Mesenchymal stem cell (in vitro differentiated cells and primary cell): ENCODE results near the gene OR5T3.

ENCODE experiments used
- DNase-seq: peaks from one replicate; pipeline ENCODE4 v3.0.0-alpha.2; 2013
- H2AFZ ChIP-seq: one replicate; pipeline ENCODE4 v1.6.1; 2013; ENCODE audit warnings: low read depth, mild to moderate bottlenecking, control low read depth, inconsistent platforms, low read length, moderate library complexity
- H2AK5ac ChIP-seq: 2 replicates; pipeline ENCODE4 v1.6.1; 2013; ENCODE audit warnings: low read length, moderate library complexity, mild to moderate bottlenecking, inconsistent platforms; ENCODE audit not compliant: severe bottlenecking
- H2BK120ac ChIP-seq: one replicate; pipeline ENCODE4 v1.6.1; 2013; ENCODE audit warnings: low read depth, mild to moderate bottlenecking, inconsistent platforms, low read length, moderate library complexity
- H2BK12ac ChIP-seq, 2 experiments: one replicate each; pipeline ENCODE4 v1.6.1; 2013; ENCODE audit warnings: inconsistent platforms in 2 of 2, low read length in 2 of 2, mild to moderate bottlenecking in 2 of 2, moderate library complexity in 2 of 2, control low read depth in 1 of 2
- H2BK15ac ChIP-seq: one replicate; pipeline ENCODE4 v1.6.1; 2013; ENCODE audit warnings: mild to moderate bottlenecking, low read depth, inconsistent platforms; ENCODE audit not compliant: poor library complexity, severe bottlenecking
- H2BK5ac ChIP-seq: 2 replicates; pipeline ENCODE4 v1.6.1; 2013; ENCODE audit warnings: low read depth, mild to moderate bottlenecking, low read length, control low read depth, inconsistent platforms; ENCODE audit not compliant: poor library complexity, severe bottlenecking
- H3K14ac ChIP-seq, 2 experiments: one replicate each; pipeline ENCODE4 v1.6.1; 2013; ENCODE audit warnings: inconsistent platforms in 2 of 2, low read length in 2 of 2, control low read depth in 1 of 2, mild to moderate bottlenecking in 1 of 2, moderate library complexity in 1 of 2
- H3K18ac ChIP-seq, 2 experiments: one replicate each; pipeline ENCODE4 v1.6.1; 2013; ENCODE audit warnings: inconsistent platforms in 2 of 2, low read length in 2 of 2, control low read depth in 1 of 2, low read depth in 1 of 2, mild to moderate bottlenecking in 1 of 2
- H3K23ac ChIP-seq, 2 experiments: one replicate each; pipeline ENCODE4 v1.6.1; 2013; ENCODE audit warnings: inconsistent platforms in 2 of 2, low read length in 2 of 2, mild to moderate bottlenecking in 2 of 2, moderate library complexity in 2 of 2, control low read depth in 1 of 2
- H3K27ac ChIP-seq: 2 replicates; pipeline ENCODE4 v1.5.1; 2013; ENCODE audit warnings: mild to moderate bottlenecking, moderate library complexity, low read length, control low read depth, inconsistent platforms; ENCODE audit not compliant: poor library complexity, severe bottlenecking
- H3K27me3 ChIP-seq, 2 experiments: 2 replicates each; pipeline versions ENCODE4 v1.6.1 to v1.7.0; 2013; ENCODE audit warnings: low read length in 2 of 2, mild to moderate bottlenecking in 2 of 2, moderate library complexity in 2 of 2, control low read depth in 1 of 2, inconsistent platforms in 1 of 2; ENCODE audit not compliant: control insufficient read depth in 1 of 2, insufficient read depth in 1 of 2
- H3K36me3 ChIP-seq, 2 experiments: 2 replicates each; pipeline versions ENCODE4 v1.6.1 to v1.7.0; 2013; ENCODE audit warnings: low read length in 2 of 2, control low read depth in 1 of 2, inconsistent platforms in 1 of 2, low read depth in 1 of 2, mild to moderate bottlenecking in 1 of 2; ENCODE audit not compliant: insufficient read depth in 2 of 2, control insufficient read depth in 1 of 2
- H3K4ac ChIP-seq, 2 experiments: one replicate each; pipeline ENCODE4 v1.6.1; 2013; ENCODE audit warnings: inconsistent platforms in 2 of 2, low read length in 2 of 2, mild to moderate bottlenecking in 2 of 2, moderate library complexity in 2 of 2, control low read depth in 1 of 2, low read depth in 1 of 2
- H3K4me1 ChIP-seq: 2 replicates; pipeline ENCODE4 v1.6.1; 2013; ENCODE audit warnings: low read depth, low read length, control low read depth; ENCODE audit not compliant: control insufficient read depth, insufficient read depth
- H3K4me2 ChIP-seq: 2 replicates; pipeline ENCODE4 v1.6.1; 2013; ENCODE audit warnings: low read length, mild to moderate bottlenecking, inconsistent platforms; ENCODE audit not compliant: poor library complexity, severe bottlenecking
- H3K4me3 ChIP-seq, 2 experiments: 2 replicates each; pipeline versions ENCODE4 v1.5.1 to v1.7.0; 2013; ENCODE audit warnings: low read length in 2 of 2, mild to moderate bottlenecking in 2 of 2, control low read depth in 1 of 2, low read depth in 1 of 2; ENCODE audit not compliant: insufficient read depth in 1 of 2
- H3K79me1 ChIP-seq: replicated peaks from 2 replicates; pipeline ENCODE4 v1.6.1; 2013; ENCODE audit warnings: mild to moderate bottlenecking, control low read depth, low read length, inconsistent platforms; ENCODE audit not compliant: poor library complexity, severe bottlenecking
- H3K9ac ChIP-seq: 2 replicates; pipeline ENCODE4 v1.7.0; 2013; ENCODE audit warnings: mild to moderate bottlenecking, low read length, moderate library complexity
- H3K9me3 ChIP-seq: 2 replicates; pipeline ENCODE4 v1.7.0; 2013; ENCODE audit warnings: mild to moderate bottlenecking, low read length; ENCODE audit not compliant: control insufficient read depth
- H4K8ac ChIP-seq: one replicate; pipeline ENCODE4 v1.6.1; 2013; ENCODE audit warnings: inconsistent platforms, mild to moderate bottlenecking, low read length, moderate library complexity
- H4K91ac ChIP-seq: one replicate; pipeline ENCODE4 v1.6.1; 2013; ENCODE audit warnings: mild to moderate bottlenecking, low read length, inconsistent platforms
- WGBS: methylation state at CpG from one replicate; pipeline ENCODE4 v1.1.7; 2013; ENCODE audit warnings: mixed read lengths; 5-methylcytosine and 5-hydroxymethylcytosine counted together

The OR5T3 gene

GRCh38 chr11:56296898-56297297 is 44.8 kb downstream of the OR5T3 start:
- Histone ChIP-seq H2AK5ac (no peak overlapping the region), H3K9me3 (peaks cover 4% of the 10 kb centered on the region), H3K18ac (no peak overlapping the region), H3K4me2 (no peak overlapping the region), H3K36me3 (no peaks in the 10 kb centered on the region), H3K27me3 (no peaks in the 10 kb centered on the region), H2AFZ (no peak overlapping the region), H3K14ac (no peak overlapping the region), H4K8ac (no peak overlapping the region), H4K91ac (no peak overlapping the region), H2BK120ac (no peak overlapping the region), H3K9ac (no peak overlapping the region), H3K27ac (no peak overlapping the region), H3K79me1 (no peaks in the 10 kb centered on the region), H3K23ac (no peak overlapping the region), H3K4me3 (no peak overlapping the region), H2BK12ac (no peak overlapping the region), H3K4ac (no peak overlapping the region), H2BK15ac (no peak overlapping the region), H2BK5ac (no peak overlapping the region), H3K4me1 (no peaks in the 10 kb centered on the region)
- 89% methylated on average over 4 of the region's 4 CpGs for WGBS
- no peak for DNase-seq
